ENCODE results near the gene RGS14. TPM values are rescaled to one million over a fixed set of nuclear protein-coding genes. Genes with fewer than 3 reads are reported as not detected.

The RGS14 gene
- total RNA-seq, 1 donor from 2014 or later, result 4.5 TPM

GRCh38 chr5:177378884-177379883 lies 21.5 kb downstream of the RGS14 start:
- H3K27me3 ChIP-seq, result no peaks in the 10 kb centered on the region
- intact Hi-C loops (cut with DNase I), result no loop called here
- H3K4me1 ChIP-seq, result no peaks in the 10 kb centered on the region
- no peaks in the 10 kb centered on the region for H3K36me3 ChIP-seq
- TF ChIP-seq CTCF (IDR thresholded peaks at IDR 0.05), result no peak
- DNase-seq (ENCODE audit: low spot score in 2 of 2), result no peak
- no peaks in the 10 kb centered on the region for H3K9me3 ChIP-seq
- H3K27ac ChIP-seq, result no peak overlapping the region
- no peak overlapping the region for H3K4me3 ChIP-seq

- Histone ChIP-seq H3K27ac (no peak overlapping the region), H3K9me3 (no peaks in the 10 kb centered on the region), H3K4me1 (no peaks in the 10 kb centered on the region), H3K4me3 (no peak overlapping the region), H3K27me3 (no peaks in the 10 kb centered on the region), H3K36me3 (no peaks in the 10 kb centered on the region)
- intact Hi-C loops (cut with DNase I), result no loop called here
- no peak for TF ChIP-seq CTCF (IDR thresholded peaks at IDR 0.05)
- no peak for DNase-seq (ENCODE audit: low spot score in 2 of 2)
These were observed 23.0 kb downstream of the RGS14 start for GRCh38 chr5:177380805-177381126.

DNA sequence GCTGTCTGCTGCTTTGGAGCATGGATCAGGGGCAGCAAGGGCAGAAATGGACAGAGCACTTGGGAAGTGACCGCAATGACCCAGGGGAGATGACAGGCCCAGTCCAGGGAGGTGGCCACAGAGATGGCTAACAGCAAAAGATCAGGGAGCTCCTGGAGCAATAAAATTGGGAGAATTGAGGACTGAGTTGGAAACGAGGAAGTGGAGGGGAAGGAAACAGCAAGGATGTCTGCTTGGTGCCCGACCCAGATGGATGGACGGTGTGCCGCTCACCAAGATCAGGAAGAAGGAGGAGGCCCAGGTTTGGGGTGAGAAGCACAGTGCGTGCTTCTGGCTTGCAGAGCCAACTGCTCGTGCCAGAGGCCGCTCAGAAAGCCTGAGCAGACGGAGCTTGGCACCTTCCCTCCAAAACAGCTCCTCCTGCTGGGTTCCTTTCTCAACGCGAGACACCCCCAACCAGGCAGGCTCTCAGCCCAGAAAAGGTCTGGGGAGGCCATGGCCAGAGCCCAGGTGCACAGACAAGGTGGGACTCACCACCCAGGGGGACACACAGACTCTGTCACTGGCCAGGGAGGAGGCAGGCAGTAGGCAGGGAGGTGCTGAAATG lies 24.8 kb downstream of the RGS14 start:
- no peaks in the 10 kb centered on the region for H3K36me3 ChIP-seq
- intact Hi-C loops (cut with DNase I), result no loop called here
- H3K27me3 ChIP-seq, result no peaks in the 10 kb centered on the region
- DNase-seq (ENCODE audit: low spot score in 2 of 2), result no peak
- no peaks in the 10 kb centered on the region for H3K9me3 ChIP-seq
- H3K27ac ChIP-seq, result no peak overlapping the region
- H3K4me3 ChIP-seq, result no peak overlapping the region
- peak in 2 of 3 experiments; percentile 5 to 39 for TF ChIP-seq CTCF (IDR thresholded peaks at IDR 0.05)
- H3K4me1 ChIP-seq, result no peaks in the 10 kb centered on the region

- no peaks in the 10 kb centered on the region for H3K36me3 ChIP-seq
These were observed 25.5 kb downstream of the RGS14 start for GRCh38 chr5:177383181-177383580.

DNA sequence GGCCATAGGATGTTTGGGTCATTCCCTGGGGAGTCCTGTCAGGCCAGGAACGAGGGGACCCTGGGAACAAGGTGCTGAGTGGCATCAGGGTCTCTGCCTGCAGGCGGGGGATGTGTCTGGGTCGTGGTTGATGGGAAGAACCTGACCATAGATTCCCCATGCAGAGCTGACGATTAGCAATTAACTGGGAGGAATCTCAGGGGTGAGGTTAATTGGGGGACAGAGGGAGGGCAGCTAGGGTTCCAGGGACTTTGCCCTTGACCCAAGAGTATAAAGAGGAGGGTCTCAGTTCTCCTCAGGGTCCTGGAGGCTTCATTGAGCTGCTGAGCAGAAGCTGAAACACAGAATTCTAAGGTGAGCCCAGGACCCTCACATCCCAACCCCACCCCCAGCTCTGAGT lies 26.4 kb downstream of the RGS14 start, which contains the start of gene SLC34A1:
Gene SLC34A1 (plus strand): TSS at position 301 of the 400 bp plus-strand sequence. CDS start 1,308 bp downstream, outside the sequence.
- no peak for DNase-seq (ENCODE audit: low spot score in 2 of 2)
- Histone ChIP-seq H3K9me3 (no peaks in the 10 kb centered on the region), H3K27ac (no peak within 1 kb of the TSS), H3K4me3 (no peak within 1 kb of the TSS), H3K27me3 (no peaks in the 10 kb centered on the region), H3K4me1 (no peaks in the 10 kb centered on the region), H3K36me3 (no peaks in the 10 kb centered on the region)
- no peak for TF ChIP-seq CTCF (IDR thresholded peaks at IDR 0.05)
- intact Hi-C loops (cut with DNase I), result no loop called here

More at GRCh38 chr5:177383181-177383580, 25.5 kb downstream of the RGS14 start:
- Histone ChIP-seq H3K4me3 (no peak overlapping the region), H3K4me1 (no peaks in the 10 kb centered on the region), H3K27ac (no peak overlapping the region), H3K9me3 (no peaks in the 10 kb centered on the region), H3K27me3 (no peaks in the 10 kb centered on the region)
- no peak for DNase-seq (ENCODE audit: low spot score in 2 of 2)
- intact Hi-C loops (cut with DNase I), result no loop called here
- TF ChIP-seq CTCF (IDR thresholded peaks at IDR 0.05), result no peak
